Fibroblast of pulmonary artery (primary cell): ENCODE data around the gene CLECL1.

Source experiments
- DNase-seq: peaks from one replicate; pipeline ENCODE4 v3.0.0-alpha.2; 2010; ENCODE audit warnings: low read depth
- H3K4me3 ChIP-seq: replicated peaks from 2 replicates; pipeline ENCODE4 v1.5.1; 2011; ENCODE audit warnings: low read depth, mild to moderate bottlenecking, control low read depth, low read length, moderate library complexity
- CTCF ChIP-seq: IDR thresholded peaks from 2 replicates; pipeline ENCODE4 v1.5.1; 2011; ENCODE audit warnings: mild to moderate bottlenecking, control low read depth, low read length, inconsistent platforms; ENCODE audit errors: missing control alignments

The CLECL1 gene

GRCh38 chr12:9756170-9756569, 23.3 kb upstream of the CLECL1 start:
- H3K4me3 ChIP-seq = no peak overlapping the region
- no peak for DNase-seq
- TF ChIP-seq CTCF = no peak

- H3K4me3 ChIP-seq = no peak overlapping the region
- no peak for TF ChIP-seq CTCF
- no peak for DNase-seq
These were observed 22.7 kb upstream of the CLECL1 start for GRCh38 chr12:9755567-9755966.

- TF ChIP-seq CTCF = no peak
- DNase-seq = no peak
- no peak overlapping the region for H3K4me3 ChIP-seq
These were observed 22.1 kb upstream of the CLECL1 start for GRCh38 chr12:9755035-9755434.

- no peak for DNase-seq
- no peak for TF ChIP-seq CTCF
- H3K4me3 ChIP-seq = no peak overlapping the region
These were observed 21.4 kb upstream of the CLECL1 start for GRCh38 chr12:9754099-9754927.

- TF ChIP-seq CTCF = no peak
- no peak overlapping the region for H3K4me3 ChIP-seq
- no peak for DNase-seq
These were observed 20.6 kb upstream of the CLECL1 start for GRCh38 chr12:9753498-9753897.

- no peak for TF ChIP-seq CTCF
- DNase-seq = no peak
- H3K4me3 ChIP-seq = no peak overlapping the region
These were observed 20.2 kb upstream of the CLECL1 start for GRCh38 chr12:9753073-9753472.
